Measurements from ENCODE around the gene VPS37D. TPM values are rescaled to one million over a fixed set of nuclear protein-coding genes. Genes with fewer than 3 reads are reported as not detected.

Gene VPS37D
- polyA plus RNA-seq, 1 of the 3 experiments (the other 2 are of a cell fraction) = 7.4 TPM

- Histone ChIP-seq H2AFZ (ENCODE audit: low read depth) (no peak overlapping the region), H3K4me3 (ENCODE audit: low read depth in 2 of 2, low read length in 1 of 2) (no peak overlapping the region), H3K4me2 (peak overlapping the region; percentile 56), H3K27ac (ENCODE audit: low read depth in 2 of 2, low read length in 1 of 2) (peak overlapping the region in 1 of 2 experiments; percentile 72; a peak in 2 of 4 replicates), H3K4me1 (ENCODE audit: control insufficient read depth in 1 of 2, insufficient read depth in 2 of 2, low read depth in 1 of 2, low read length in 1 of 2) (peaks cover 0 to 42% of the 10 kb centered on the region in 2 experiments; a peak in 3 of 4 replicates), H4K20me1 (ENCODE audit: insufficient read depth) (peaks cover 45% of the 10 kb centered on the region), H3K9ac (peak overlapping the region; percentile 29; the same call in 1 of the 2 replicates), H3K79me2 (ENCODE audit: insufficient read depth) (peaks cover 48% of the 10 kb centered on the region), H3K27me3 (ENCODE audit: insufficient read depth) (no peaks in the 10 kb centered on the region), H3F3A (replicated peaks; ENCODE audit: insufficient read depth) (peaks cover 61% of the 10 kb centered on the region), H3K36me3 (replicated peaks in 1 of 2; ENCODE audit: control insufficient read depth in 1 of 2, insufficient read depth in 2 of 2, low read length in 1 of 2) (peaks cover 37 to 41% of the 10 kb centered on the region in 2 experiments), H3K9me2 (no peaks in the 10 kb centered on the region), H3K9me3 (no peaks in the 10 kb centered on the region)
- peak; percentile 42 for DNase-seq
- ChIA-PET CTCF (interaction anchor here (0.8 to 4.5 kb wide), 11 partner anchors 11 to 363 kb away, joined by 3 to 27 read pairs (median 3); partner anchors contain the start of gene VPS37D), POLR2A (interaction anchor here (1.1 kb wide), 1 partner anchor 21 kb away, joined by 4 read pairs; the partner anchor contains the start of genes BUD23 and DNAJC30)
- WGBS (ENCODE audit: low lambda C conversion rate) = 46% methylated on average over 12 of the region's 23 CpGs
- TF ChIP-seq ELF1 (IDR thresholded peaks at IDR 0.05) = no peak
- TF ChIP-seq TCF12 (IDR thresholded peaks at IDR 0.05) = peak; percentile 68
- TF ChIP-seq FOSL2 (IDR thresholded peaks at IDR 0.05; ENCODE audit: borderline replicate concordance, low read depth) = peak; percentile 58; the same call in 1 of the 2 replicates
- no peak for TF ChIP-seq RFX5 (IDR thresholded peaks at IDR 0.05; ENCODE audit: low read length)
- TF ChIP-seq FOXM1 (IDR thresholded peaks at IDR 0.05; ENCODE audit: low read depth) = no peak
- TF ChIP-seq USF2 (IDR thresholded peaks at IDR 0.05; ENCODE audit: borderline replicate concordance, low read depth, low read length) = no peak
- TF ChIP-seq IRF3 (IDR thresholded peaks at IDR 0.05; ENCODE audit: low read depth, low read length) = no peak
- no peak for TF ChIP-seq FOXJ3 (CRISPR knock-in tag; IDR thresholded peaks at IDR 0.05)
- TF ChIP-seq EZH2phosphoT487 (IDR thresholded peaks at IDR 0.05; ENCODE audit: borderline replicate concordance, low read depth) = no peak
- 0 out of 2 replicates have a peak, but pooled peaks have one; percentile 4 for TF ChIP-seq JUND (IDR thresholded peaks at IDR 0.05)
- no peak for TF ChIP-seq GATA2 (CRISPR knock-in tag; IDR thresholded peaks at IDR 0.05)
- TF ChIP-seq RAD21 (IDR thresholded peaks at IDR 0.05; ENCODE audit: low read length) = no peak
- no peak for TF ChIP-seq TEAD4 (IDR thresholded peaks at IDR 0.05; ENCODE audit: borderline replicate concordance, insufficient read depth)
- no peak for TF ChIP-seq CHD2 (IDR thresholded peaks at IDR 0.05; ENCODE audit: low read length, partially characterized antibody)
- no peak for TF ChIP-seq SIN3A (IDR thresholded peaks at IDR 0.05; ENCODE audit: borderline replicate concordance, low read depth, low read length)
- TF ChIP-seq PBX3 (IDR thresholded peaks at IDR 0.05) = peak; percentile 47; the same call in 1 of the 2 replicates
- no peak for TF ChIP-seq REST (IDR thresholded peaks at IDR 0.05; ENCODE audit: low read depth, low read length)
- TF ChIP-seq NFIC (IDR thresholded peaks at IDR 0.05; ENCODE audit: borderline replicate concordance) = peak; percentile 70
- no peak for TF ChIP-seq YY1 (IDR thresholded peaks at IDR 0.05; ENCODE audit: low read depth)
- peak in 1 of 2 experiments; percentile 50; a peak in 1 of 4 replicates for TF ChIP-seq EP300 (IDR thresholded peaks at IDR 0.05; ENCODE audit: borderline replicate concordance in 1 of 2, low read depth in 1 of 2, low read length in 1 of 2)
These were observed 37.3 kb downstream of the VPS37D start for GRCh38 chr7:73704640-73705550.

All from SK-N-SH (cell line).